Adrenal gland (tissue), 12 donors: ENCODE results near the gene TPR. TPM values are rescaled to one million over a fixed set of nuclear protein-coding genes. Genes with fewer than 3 reads are reported as not detected.

Experiments
- DNase-seq, 7 donors: peaks; one replicate each; pipeline ENCODE4 v3.0.0-alpha.2; 2019 to 2020
- H3K27ac ChIP-seq, 5 donors: fragments of 200-600 bp; sonication (generic) in 4 of 5; 1 replicate in 3 of 5; 2 replicates in 2 of 5; pipeline versions ENCODE4 v1.5.1 to v1.8.0; 2016 to 2020; ENCODE audit warnings: mild to moderate bottlenecking in 1 of 5
- H3K27me3 ChIP-seq: fragments of 200-600 bp; 2 replicates; pipeline ENCODE4 v1.8.0; 2021
- H3K36me3 ChIP-seq, 2 donors: fragments of 200-600 bp; replicated peaks in 1 of 2; 1 replicate in 1 of 2; 2 replicates in 1 of 2; pipeline versions ENCODE4 v1.5.1 to v1.8.0; 2018 to 2022
- H3K4me1 ChIP-seq, 2 donors: fragments of 200-600 bp; replicated peaks in 1 of 2; 1 replicate in 1 of 2; 2 replicates in 1 of 2; pipeline versions ENCODE4 v1.5.1 to v1.8.0; 2018 to 2021
- H3K4me3 ChIP-seq, 4 donors: fragments of 200-600 bp; sonication (generic) in 3 of 4; one replicate each; pipeline ENCODE4 v1.5.1; 2016 to 2018
- H3K9me3 ChIP-seq, 3 donors: fragments of 200-600 bp; sonication (generic) in 1 of 3; replicated peaks in 1 of 3; 1 replicate in 2 of 3; 2 replicates in 1 of 3; pipeline versions ENCODE4 v1.5.1 to v1.8.0; 2016 to 2021
- POLR2A ChIP-seq, 2 donors: fragments of 450-650 bp; IDR thresholded peaks; one replicate each; pipeline ENCODE4 v1.6.1; 2017; ENCODE audit warnings: antibody characterized with exemption in 2 of 2, mild to moderate bottlenecking in 2 of 2, moderate library complexity in 1 of 2
- WGBS, 4 donors: extraction: QIAGEN DNeasy Blood & Tissue Kit in 2 of 4; methylation state at CpG; one replicate each; pipeline versions ENCODE4 v1.1.5 to v1.1.7; 2013 to 2017; 5-methylcytosine and 5-hydroxymethylcytosine counted together
- intact Hi-C, 2 donors: fragments of 100-400 bp; cut with DNase I; formaldehyde crosslinking; loops; one replicate each; pipeline versions ENCODE4 v1.14.1 to v1.15.0; 2022 to 2023
- polyA plus RNA-seq, 3 donors: library from polyadenylated mRNA; stranded (reverse); fragments of 200-250 nt in 2 of 3; fragments of 350-450 nt in 1 of 3; fragmentation: Illumina TruSeq in 1 of 3; extraction: RNeasy Lipid Tissue Mini Kit (QIAGEN cat#74804) in 1 of 3; gene quantifications; one replicate each; pipeline ENCODE4 v1.2.3, GENCODE V29; 2013 to 2014
- total RNA-seq, 9 donors: library from RNA; depleted of rRNA in 4 of 9; stranded (reverse); fragments of >200 nt in 4 of 9; fragments of 120-200 nt in 1 of 9; fragmentation: NEBNext Ultra II Directional in 1 of 9; extraction: Animal tissue kit (Norgen Biotek cat#: 25700) in 1 of 9; gene quantifications; one replicate each; pipeline versions ENCODE4 v1.1.0 to v1.2.4, GENCODE V29; 2013 to 2023
- TF ChIP-seq, protein P1 (sequence below), 6 experiments: fragments of 450-650 bp in 4 of 6; fragments of 200-600 bp in 2 of 6; sonication (generic) in 1 of 6; IDR thresholded peaks; 1 replicate in 5 of 6; 2 replicates in 1 of 6; pipeline versions ENCODE4 v1.5.1 to v1.8.0; 2016 to 2021; ENCODE audit warnings: antibody characterized with exemption in 6 of 6, mild to moderate bottlenecking in 2 of 6, moderate library complexity in 1 of 6
- donor health status: healthy with polysubstance abuse.
- donor health status: Bipolar disorder and iron deficiency.
- donor health status: DM: yes; HTN: yes; CAD: no.
- donor health status: DM: no; HTN: no; CAD: no.
- donor health status: DM: no; HTN: no; CAD: no.
- donor health status: DM: yes; HTN: yes; CAD: no.

Gene TPR
- total and polyA plus RNA-seq, 12 donors: 24.2 to 99.2 (median 57.0) TPM

DNA sequence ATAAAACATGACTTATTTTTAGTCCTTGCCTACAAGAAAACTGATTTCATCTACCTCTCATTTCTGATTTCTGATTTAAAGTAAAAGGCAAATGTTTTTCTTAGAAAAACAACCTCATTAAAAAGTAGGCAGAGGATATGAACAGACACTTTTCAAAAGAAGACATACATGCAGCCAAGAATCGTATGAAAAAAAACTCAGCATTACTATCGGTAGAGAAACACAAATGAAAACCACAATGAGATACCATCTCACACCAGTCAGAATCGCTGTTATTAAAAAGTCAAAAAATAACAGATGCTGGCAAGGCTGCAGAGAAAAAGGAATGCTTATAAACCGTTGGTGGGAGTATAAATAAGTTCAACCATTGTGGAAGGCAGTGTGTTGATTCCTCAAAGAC is 16.8 kb upstream of the TPR start:
- H3K27ac ChIP-seq: no peak overlapping the region
- no peak for DNase-seq
- no peak overlapping the region for H3K4me3 ChIP-seq
- H3K4me1 ChIP-seq: no peaks in the 10 kb centered on the region
- H3K36me3 ChIP-seq: peaks cover 0 to 54% of the 10 kb centered on the region in 2 donors
- TF ChIP-seq, protein P1, sequence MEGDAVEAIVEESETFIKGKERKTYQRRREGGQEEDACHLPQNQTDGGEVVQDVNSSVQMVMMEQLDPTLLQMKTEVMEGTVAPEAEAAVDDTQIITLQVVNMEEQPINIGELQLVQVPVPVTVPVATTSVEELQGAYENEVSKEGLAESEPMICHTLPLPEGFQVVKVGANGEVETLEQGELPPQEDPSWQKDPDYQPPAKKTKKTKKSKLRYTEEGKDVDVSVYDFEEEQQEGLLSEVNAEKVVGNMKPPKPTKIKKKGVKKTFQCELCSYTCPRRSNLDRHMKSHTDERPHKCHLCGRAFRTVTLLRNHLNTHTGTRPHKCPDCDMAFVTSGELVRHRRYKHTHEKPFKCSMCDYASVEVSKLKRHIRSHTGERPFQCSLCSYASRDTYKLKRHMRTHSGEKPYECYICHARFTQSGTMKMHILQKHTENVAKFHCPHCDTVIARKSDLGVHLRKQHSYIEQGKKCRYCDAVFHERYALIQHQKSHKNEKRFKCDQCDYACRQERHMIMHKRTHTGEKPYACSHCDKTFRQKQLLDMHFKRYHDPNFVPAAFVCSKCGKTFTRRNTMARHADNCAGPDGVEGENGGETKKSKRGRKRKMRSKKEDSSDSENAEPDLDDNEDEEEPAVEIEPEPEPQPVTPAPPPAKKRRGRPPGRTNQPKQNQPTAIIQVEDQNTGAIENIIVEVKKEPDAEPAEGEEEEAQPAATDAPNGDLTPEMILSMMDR (IDR thresholded peaks at IDR 0.05): no peak
- no peak for TF ChIP-seq POLR2A (IDR thresholded peaks at IDR 0.05)
- 88 to 99% (median 92%) methylated on average over 4 of the region's 4 CpGs for WGBS, 4 donors
- intact Hi-C loops: no loop called here
- H3K27me3 ChIP-seq: no peaks in the 10 kb centered on the region
- H3K9me3 ChIP-seq: no peaks in the 10 kb centered on the region

DNA sequence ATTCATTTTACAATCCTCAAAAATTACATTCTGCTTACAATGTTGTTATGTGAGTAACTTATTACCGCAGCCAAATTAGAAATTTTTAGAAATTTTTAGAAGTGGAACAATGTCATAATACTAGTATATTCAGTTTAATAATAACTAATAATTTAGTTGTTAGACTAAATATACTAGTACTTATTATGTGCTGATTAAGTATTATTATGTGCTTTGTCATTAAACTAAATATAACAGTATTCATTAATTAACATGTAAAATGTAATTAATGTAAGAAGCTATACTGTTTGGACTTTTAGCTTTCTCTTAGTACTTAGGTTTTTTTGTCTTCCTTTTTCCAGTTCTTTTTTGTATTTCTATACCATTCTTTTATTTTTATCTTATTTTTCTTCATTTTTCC is 15.9 kb upstream of the TPR start:
- no peak overlapping the region for H3K4me3 ChIP-seq
- peaks cover 0 to 60% of the 10 kb centered on the region in 2 donors for H3K36me3 ChIP-seq
- intact Hi-C loops: no loop called here
- H3K27ac ChIP-seq: no peak overlapping the region
- DNase-seq: no peak
- TF ChIP-seq POLR2A (IDR thresholded peaks at IDR 0.05): no peak
- TF ChIP-seq, protein P1 (IDR thresholded peaks at IDR 0.05): no peak
- H3K4me1 ChIP-seq: no peaks in the 10 kb centered on the region
- 95 to 96% (median 96%) methylated on average over 1 of the region's 1 CpG for WGBS, 4 donors
- no peaks in the 10 kb centered on the region for H3K9me3 ChIP-seq
- no peaks in the 10 kb centered on the region for H3K27me3 ChIP-seq

DNA sequence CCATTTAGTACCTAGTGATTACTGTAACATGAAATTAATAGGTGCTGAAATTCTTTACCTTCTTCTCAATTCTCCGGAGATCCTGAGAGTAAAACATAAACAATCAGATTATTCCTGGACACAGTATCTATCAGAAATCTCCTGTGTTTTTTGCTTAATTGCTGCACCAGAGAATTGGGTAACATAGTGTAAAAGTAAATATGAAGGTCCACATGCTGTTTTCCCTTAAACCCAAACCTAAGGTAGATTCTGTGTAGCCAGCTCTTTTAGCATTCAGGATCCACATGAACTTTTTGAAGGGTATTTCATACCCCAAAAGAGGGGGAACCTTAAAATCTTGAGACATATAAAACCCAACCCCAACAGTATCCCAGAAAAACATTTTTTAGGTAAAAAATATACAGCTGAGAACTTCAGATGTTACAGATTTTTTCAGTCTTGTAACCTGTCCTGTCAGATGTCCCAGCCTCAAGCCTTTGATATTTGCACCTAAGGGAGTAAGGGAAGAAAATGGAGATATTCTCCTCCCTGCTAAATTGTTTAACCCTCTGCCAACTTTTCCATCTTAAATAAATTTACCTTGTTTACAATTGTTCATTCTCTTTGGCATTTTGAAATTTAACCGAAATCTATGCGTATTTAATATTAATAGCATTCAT is 11.8 kb upstream of the TPR start:
- intact Hi-C loops: no loop called here
- 94 to 96% (median 95%) methylated on average over 3 of the region's 3 CpGs for WGBS, 4 donors
- H3K27me3 ChIP-seq: no peaks in the 10 kb centered on the region
- H3K36me3 ChIP-seq: peaks cover 0 to 36% of the 10 kb centered on the region in 2 donors
- no peak for DNase-seq
- no peak overlapping the region for H3K4me3 ChIP-seq
- TF ChIP-seq, protein P1 (IDR thresholded peaks at IDR 0.05): no peak
- TF ChIP-seq POLR2A (IDR thresholded peaks at IDR 0.05): no peak
- no peaks in the 10 kb centered on the region for H3K9me3 ChIP-seq
- no peak overlapping the region for H3K27ac ChIP-seq
- H3K4me1 ChIP-seq: no peaks in the 10 kb centered on the region

DNA sequence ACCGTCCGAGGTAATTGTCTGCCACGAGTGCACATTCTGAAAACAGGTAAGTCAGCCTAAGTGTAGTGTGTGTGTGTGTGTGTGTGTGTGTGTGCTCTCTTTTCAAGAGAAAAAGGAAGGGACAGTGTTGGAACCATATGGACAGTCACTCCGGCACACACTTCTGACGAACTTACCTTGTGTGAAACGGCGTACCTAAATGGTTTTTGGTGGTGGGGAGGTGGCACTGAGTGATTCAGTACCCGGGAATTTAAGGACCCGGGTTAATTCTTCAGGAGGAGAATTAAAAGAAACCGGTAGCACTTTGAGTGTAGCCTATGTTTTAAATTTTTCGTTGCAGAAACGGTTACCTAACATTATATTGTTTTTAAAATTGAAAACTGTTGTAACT is 871 bp upstream of the TPR start:
- H3K4me3 ChIP-seq: peak overlapping the region in 3 of 4 donors; percentile 7 to 88 (median 81)
- no peaks in the 10 kb centered on the region for H3K27me3 ChIP-seq
- peak overlapping the region; percentile 64 to 98 (median 94) for H3K27ac ChIP-seq
- 0 to 1% (median 0%) methylated on average over 10 to 12 of the region's 12 CpGs for WGBS, 4 donors
- intact Hi-C loops: no loop called here
- no peaks in the 10 kb centered on the region for H3K9me3 ChIP-seq
- peak in 1 of 2 donors; percentile 65 for TF ChIP-seq POLR2A (IDR thresholded peaks at IDR 0.05)
- TF ChIP-seq, protein P1 (IDR thresholded peaks at IDR 0.05): no peak
- DNase-seq: no peak
- H3K4me1 ChIP-seq: peaks cover 18 to 25% of the 10 kb centered on the region in 2 donors
- peaks cover 0 to 19% of the 10 kb centered on the region in 2 donors for H3K36me3 ChIP-seq
